ENCODE results near the gene GRAP2. TPM values are rescaled to one million over a fixed set of nuclear protein-coding genes. Genes with fewer than 3 reads are reported as not detected.

Gene GRAP2
- total RNA-seq, 1 experiment from 2014 or later: 0.12 TPM

DNA sequence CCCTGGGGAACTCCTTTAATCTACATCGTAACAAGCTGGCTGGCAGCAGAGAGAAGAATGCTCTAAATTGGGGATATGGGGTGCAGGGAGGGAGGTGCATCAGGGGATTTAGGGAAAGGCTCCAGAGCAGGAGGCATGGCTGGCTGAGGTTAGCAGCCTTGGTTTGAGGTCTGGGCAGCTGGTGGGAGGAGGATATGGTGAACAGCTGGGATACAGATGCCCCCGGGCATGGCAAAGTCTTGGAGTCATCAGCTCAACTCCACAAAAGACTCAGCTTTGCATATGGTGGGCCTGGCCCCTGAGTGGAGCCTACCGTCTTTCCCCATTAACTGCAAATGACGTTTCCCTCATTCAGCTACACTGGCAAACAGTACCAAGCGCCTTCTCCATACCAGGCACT lies 99.3 kb downstream of the GRAP2 start:
- BruUV-seq (replicated peaks): no TSS peak
- no peak overlapping the region for H3K27ac Mint-ChIP-seq (ENCODE audit: low read depth, unreplicated experiment)

GRCh38 chr22:40001106-40001505 lies 100.2 kb downstream of the GRAP2 start:
- Mint-ChIP-seq H3K27me3 (ENCODE audit: insufficient read depth, unreplicated experiment) (no peaks in the 10 kb centered on the region), H3K9me3 (ENCODE audit: unreplicated experiment) (no peaks in the 10 kb centered on the region), H3K4me3 (ENCODE audit: unreplicated experiment) (no peak overlapping the region), H3K27ac (ENCODE audit: low read depth, unreplicated experiment) (no peak overlapping the region), H3K36me3 (ENCODE audit: insufficient read depth, unreplicated experiment) (peaks cover 22% of the 10 kb centered on the region), H3K4me1 (ENCODE audit: insufficient read depth, unreplicated experiment) (peaks cover 69% of the 10 kb centered on the region)
- no peak for DNase-seq (ENCODE audit: unreplicated experiment)
- ChIA-PET POLR2A (interaction anchor here (1.3 to 3.1 kb wide), 7 partner anchors 15 to 481 kb away, joined by 3 to 11 read pairs (median 8); partner anchors contain the start of gene ATF4), CTCF (interaction anchor here (0.5 to 11.6 kb wide), 5 partner anchors 18 to 411 kb away, joined by 3 to 103 read pairs (median 3); no protein-coding TSS in a partner anchor)
- TF ChIP-seq, protein P1, sequence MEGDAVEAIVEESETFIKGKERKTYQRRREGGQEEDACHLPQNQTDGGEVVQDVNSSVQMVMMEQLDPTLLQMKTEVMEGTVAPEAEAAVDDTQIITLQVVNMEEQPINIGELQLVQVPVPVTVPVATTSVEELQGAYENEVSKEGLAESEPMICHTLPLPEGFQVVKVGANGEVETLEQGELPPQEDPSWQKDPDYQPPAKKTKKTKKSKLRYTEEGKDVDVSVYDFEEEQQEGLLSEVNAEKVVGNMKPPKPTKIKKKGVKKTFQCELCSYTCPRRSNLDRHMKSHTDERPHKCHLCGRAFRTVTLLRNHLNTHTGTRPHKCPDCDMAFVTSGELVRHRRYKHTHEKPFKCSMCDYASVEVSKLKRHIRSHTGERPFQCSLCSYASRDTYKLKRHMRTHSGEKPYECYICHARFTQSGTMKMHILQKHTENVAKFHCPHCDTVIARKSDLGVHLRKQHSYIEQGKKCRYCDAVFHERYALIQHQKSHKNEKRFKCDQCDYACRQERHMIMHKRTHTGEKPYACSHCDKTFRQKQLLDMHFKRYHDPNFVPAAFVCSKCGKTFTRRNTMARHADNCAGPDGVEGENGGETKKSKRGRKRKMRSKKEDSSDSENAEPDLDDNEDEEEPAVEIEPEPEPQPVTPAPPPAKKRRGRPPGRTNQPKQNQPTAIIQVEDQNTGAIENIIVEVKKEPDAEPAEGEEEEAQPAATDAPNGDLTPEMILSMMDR (IDR thresholded peaks at IDR 0.05; ENCODE audit: unreplicated experiment): no peak
- no TSS peak for BruUV-seq (replicated peaks)
- intact Hi-C loops (cut with micrococcal nuclease): no loop called here

More for the DNA sequence above, 99.3 kb downstream of the GRAP2 start:
- H3K36me3 Mint-ChIP-seq (ENCODE audit: insufficient read depth, unreplicated experiment): peaks cover 21% of the 10 kb centered on the region
- intact Hi-C loops (cut with micrococcal nuclease): no loop called here
- ChIA-PET POLR2A (interaction anchor here (0.9 to 3.1 kb wide), 8 partner anchors 9 to 480 kb away, joined by 3 to 11 read pairs (median 6); no protein-coding TSS in a partner anchor), CTCF (interaction anchor here (0.7 to 11.6 kb wide), 3 partner anchors 23 to 512 kb away, joined by 3 to 103 read pairs (median 3); no protein-coding TSS in a partner anchor)
- no peak for DNase-seq (ENCODE audit: unreplicated experiment)
- no peaks in the 10 kb centered on the region for H3K9me3 Mint-ChIP-seq (ENCODE audit: unreplicated experiment)
- no peak overlapping the region for H3K4me3 Mint-ChIP-seq (ENCODE audit: unreplicated experiment)
- peaks cover 70% of the 10 kb centered on the region for H3K4me1 Mint-ChIP-seq (ENCODE audit: insufficient read depth, unreplicated experiment)
- H3K27me3 Mint-ChIP-seq (ENCODE audit: insufficient read depth, unreplicated experiment): no peaks in the 10 kb centered on the region
- TF ChIP-seq, protein P1 (IDR thresholded peaks at IDR 0.05; ENCODE audit: unreplicated experiment): no peak

- TF ChIP-seq, protein P1 (IDR thresholded peaks at IDR 0.05; ENCODE audit: unreplicated experiment): no peak
- Mint-ChIP-seq H3K27ac (ENCODE audit: low read depth, unreplicated experiment) (peak overlapping the region; percentile 51), H3K4me3 (ENCODE audit: unreplicated experiment) (no peak overlapping the region), H3K36me3 (ENCODE audit: insufficient read depth, unreplicated experiment) (peaks cover 22% of the 10 kb centered on the region), H3K9me3 (ENCODE audit: unreplicated experiment) (no peaks in the 10 kb centered on the region), H3K4me1 (ENCODE audit: insufficient read depth, unreplicated experiment) (peaks cover 60% of the 10 kb centered on the region), H3K27me3 (ENCODE audit: insufficient read depth, unreplicated experiment) (no peaks in the 10 kb centered on the region)
- no TSS peak for BruUV-seq (replicated peaks)
- CTCF ChIA-PET: interaction anchor here (0.6 to 11.6 kb wide), 3 partner anchors 21 to 712 kb away, joined by 3 to 103 read pairs (median 4); no protein-coding TSS in a partner anchor
- DNase-seq (ENCODE audit: unreplicated experiment): peak; percentile 66
- intact Hi-C loops (cut with micrococcal nuclease): no loop called here
- POLR2A ChIA-PET: interaction anchor here (0.7 to 2.8 kb wide), 5 partner anchors 14 to 482 kb away, joined by 3 to 11 read pairs (median 4); partner anchors contain the start of gene ATF4
Measured at GRCh38 chr22:40001800-40002577, 101.1 kb downstream of the GRAP2 start.
